OCI-LY3 (cell line): ENCODE measurements around the gene ICAM5.
"Not testable (repeated sequence)": the region's sequence is repeated elsewhere in the genome, so short reads cannot be mapped to it uniquely, and the experiment has no call there.

Source experiments
- H2AFZ ChIP-seq: fragments of 200-600, 300-600 bp; shearing (Covaris generic); 2 replicates; pipeline ENCODE4 v1.6.0; 2014; ENCODE audit warnings: antibody characterized with exemption, low read depth, low read length
- H3K27ac ChIP-seq: fragments of 200-600, 300-600 bp; sonication (generic); 2 replicates; pipeline ENCODE4 v1.5.1; 2014; ENCODE audit warnings: mild to moderate bottlenecking, low read length, moderate library complexity, mixed read lengths
- H3K27me3 ChIP-seq: fragments of 200-600, 300-600 bp; sonication (generic); 2 replicates; pipeline ENCODE4 v1.6.1; 2014; ENCODE audit warnings: low read depth, low read length, mixed read lengths
- H3K36me3 ChIP-seq: fragments of 200-600, 300-600 bp; sonication (generic); replicated peaks from 2 replicates; pipeline ENCODE3; 2014; ENCODE audit warnings: low read depth, low read length, mixed read lengths
- H3K4me1 ChIP-seq: fragments of 300-600, 200-600 bp; sonication (generic); 2 replicates; pipeline ENCODE4 v1.6.1; 2014; ENCODE audit warnings: low read length, mixed read lengths
- H3K4me2 ChIP-seq: fragments of 200-600, 300-600 bp; sonication (generic); 2 replicates; pipeline ENCODE4 v1.6.1; 2014; ENCODE audit warnings: low read length, mixed read lengths
- H3K4me3 ChIP-seq: fragments of 300-600, 200-600 bp; sonication (generic); 2 replicates; pipeline ENCODE4 v1.5.1; 2014; ENCODE audit warnings: antibody characterized with exemption, mild to moderate bottlenecking, low read length, moderate library complexity
- H3K79me2 ChIP-seq: fragments of 300-600, 200-600 bp; shearing (Covaris generic); 2 replicates; pipeline ENCODE4 v1.6.1; 2014; ENCODE audit warnings: mild to moderate bottlenecking, low read length, mixed read lengths
- H3K9ac ChIP-seq: fragments of 300-600, 200-600 bp; shearing (Covaris generic); 2 replicates; pipeline ENCODE4 v1.6.0; 2014; ENCODE audit warnings: mild to moderate bottlenecking, low read length, moderate library complexity
- H3K9me3 ChIP-seq: fragments of 200-600, 300-600 bp; shearing (Covaris generic); 2 replicates; pipeline ENCODE4 v1.6.1; 2014; ENCODE audit warnings: low read length, mixed read lengths; ENCODE audit not compliant: insufficient read depth
- H4K20me1 ChIP-seq: fragments of 200-600, 300-600 bp; sonication (generic); 2 replicates; pipeline ENCODE4 v1.6.1; 2016; ENCODE audit warnings: low read length, mixed read lengths; ENCODE audit not compliant: insufficient read depth
- CTCF ChIP-seq: fragments of 200-600, 300-600 bp; sonication (generic); IDR thresholded peaks from 2 replicates; pipeline ENCODE4 v1.5.1; 2014; ENCODE audit warnings: antibody characterized with exemption, low read length, low read depth
- EZH2phosphoT487 ChIP-seq: fragments of 200-600 bp; shearing (Covaris generic); IDR thresholded peaks from 2 replicates; pipeline ENCODE4 v1.6.1; 2018; ENCODE audit warnings: antibody characterized with exemption, mixed run types, low read depth

Gene ICAM5

GRCh38 chr19:10279737-10280442 lies 9.9 kb upstream of the ICAM5 start:
- Histone ChIP-seq H3K4me2 (no peak overlapping the region), H3K9ac (no peak overlapping the region)

GRCh38 chr19:10282043-10282442 lies 7.7 kb upstream of the ICAM5 start:
- H3K4me3 ChIP-seq, H2AFZ ChIP-seq, H3K27me3 ChIP-seq, H3K9me3 ChIP-seq, H3K9ac ChIP-seq, H3K4me2 ChIP-seq, H3K27ac ChIP-seq: not testable (repeated sequence)
- peaks cover 79% of the 10 kb centered on the region for H3K36me3 ChIP-seq
- H3K79me2 ChIP-seq = peaks cover 64% of the 10 kb centered on the region
- H4K20me1 ChIP-seq = peaks cover 93% of the 10 kb centered on the region
- peaks cover 18% of the 10 kb centered on the region for H3K4me1 ChIP-seq

More at GRCh38 chr19:10279737-10280442, 9.9 kb upstream of the ICAM5 start:
- Histone ChIP-seq H3K4me3 (no peak overlapping the region), H3K9me3 (no peaks in the 10 kb centered on the region), H3K27ac (no peak overlapping the region), H3K27me3 (no peaks in the 10 kb centered on the region), H3K4me1 (peaks cover 32% of the 10 kb centered on the region), H2AFZ (no peak overlapping the region), H3K79me2 (peaks cover 85% of the 10 kb centered on the region), H4K20me1 (peaks cover 89% of the 10 kb centered on the region), H3K36me3 (peaks cover 74% of the 10 kb centered on the region)
- TF ChIP-seq EZH2phosphoT487 = no peak

- no peak overlapping the region for H3K4me2 ChIP-seq
- H3K36me3 ChIP-seq = peaks cover 76% of the 10 kb centered on the region
- no peaks in the 10 kb centered on the region for H3K27me3 ChIP-seq
- no peaks in the 10 kb centered on the region for H3K9me3 ChIP-seq
- H3K79me2 ChIP-seq = peaks cover 50% of the 10 kb centered on the region
- no peak overlapping the region for H3K27ac ChIP-seq
- H3K9ac ChIP-seq = no peak overlapping the region
- no peak overlapping the region for H2AFZ ChIP-seq
- peaks cover 6% of the 10 kb centered on the region; the same call in 1 of the 2 replicates for H3K4me1 ChIP-seq
- TF ChIP-seq EZH2phosphoT487 (no peak), CTCF (no peak)
- H3K4me3 ChIP-seq = no peak overlapping the region
- H4K20me1 ChIP-seq = peaks cover 81% of the 10 kb centered on the region
Measured at GRCh38 chr19:10283301-10284064, 6.3 kb upstream of the ICAM5 start.

GRCh38 chr19:10284065-10284959 lies 5.4 kb upstream of the ICAM5 start:
- Histone ChIP-seq H3K4me1 (peaks cover 5% of the 10 kb centered on the region), H3K27me3 (no peaks in the 10 kb centered on the region), H3K4me2 (no peak overlapping the region), H3K27ac (no peak overlapping the region), H4K20me1 (peaks cover 72% of the 10 kb centered on the region), H3K9me3 (no peaks in the 10 kb centered on the region), H3K4me3 (no peak overlapping the region), H2AFZ (no peak overlapping the region), H3K36me3 (peaks cover 68% of the 10 kb centered on the region), H3K79me2 (peaks cover 42% of the 10 kb centered on the region), H3K9ac (no peak overlapping the region)
- TF ChIP-seq CTCF (no peak), EZH2phosphoT487 (no peak)
